Motor neuron (in vitro differentiated cells): ENCODE data around the gene MYO5A. TPM values are rescaled to one million over a fixed set of nuclear protein-coding genes. Genes with fewer than 3 reads are reported as not detected.
"Not testable (repeated sequence)": the region's sequence is repeated elsewhere in the genome, so short reads cannot be mapped to it uniquely, and the experiment has no call there.

Experiments
- ATAC-seq, 8 experiments: fragments of 200-7000 bp; cut with Tn5 transposase; replicated peaks in 6 of 8; 2 replicates each; pipeline ENCODE4 v1.8.0; 2021; ENCODE audit warnings: mild to moderate bottlenecking in 8 of 8, moderate library complexity in 8 of 8
- H3K27ac ChIP-seq, 2 donors: fragments of 250-450 bp; sonication (Bioruptor Pico); 2 replicates each; pipeline ENCODE4 v1.9.0; 2021; ENCODE audit warnings: antibody characterized with exemption in 2 of 2, mild to moderate bottlenecking in 2 of 2, moderate library complexity in 1 of 2
- H3K4me1 ChIP-seq, 2 donors: fragments of 250-450 bp; sonication (Bioruptor Pico); replicated peaks in 1 of 2; 2 replicates each; pipeline ENCODE4 v1.6.1; 2021; ENCODE audit warnings: antibody characterized with exemption in 2 of 2, mild to moderate bottlenecking in 2 of 2, moderate library complexity in 1 of 2
- H3K4me3 ChIP-seq, 5 donors: fragments of 250-450 bp; sonication (Bioruptor Pico); 2 replicates each; pipeline ENCODE4 v1.9.0; 2021; ENCODE audit warnings: antibody characterized with exemption in 5 of 5, mild to moderate bottlenecking in 5 of 5, moderate library complexity in 4 of 5
- WGBS, 10 experiments: fragments of 450-650 bp; shearing (Covaris generic); methylation state at CpG; one replicate each; pipeline ENCODE4 v1.0.0; 2022; 5-methylcytosine and 5-hydroxymethylcytosine counted together
- in situ Hi-C, 9 experiments: fragments of 400-800 bp; cut with MboI; loops; one replicate each; pipeline ENCODE4 v1.15.0; 2021; ENCODE audit warnings: low sequenced_read_pairs in 9 of 9, low pct_unique_long_range_greater_than_20kb in 2 of 9; ENCODE audit not compliant: unreplicated experiment in 9 of 9
- total RNA-seq, 8 experiments: library from RNA; unstranded; fragments of 300-600 nt; gene quantifications; 2 replicates each; pipeline versions ENCODE4 v1.2.3 to v1.2.4, GENCODE V29; 2022

The MYO5A gene
- 10 to 100 TPM in 7 of 8 experiments, 1 to 10 TPM in 1; 8.3 to 74.1 (median 39.8) TPM for total RNA-seq

- Histone ChIP-seq H3K4me3 (peak within 1 kb of the TSS; percentile 66 to 84 (median 80)), H3K27ac (peak within 1 kb of the TSS; percentile 86 to 92), H3K4me1 (peaks cover 2 to 8% of the 10 kb centered on the region in 2 donors)
- peak; percentile 88 to 91 (median 90) for ATAC-seq
- WGBS, 10 experiments, result 0 to 3% methylated on average over 6 of the region's 103 CpGs; no CpG with 5 or more reads in 8 of the 10 experiments
- in situ Hi-C loops, result loop anchor here in 1 of 9 experiments (25.0 kb wide), 1 partner anchor 141 kb away; no protein-coding TSS in a partner anchor
Observed at GRCh38 chr15:52528564-52529340, at the start of gene MYO5A. MYO5A (minus strand) TSS chr15:52528880; CDS start chr15:52528806, 74 bp downstream.

DNA sequence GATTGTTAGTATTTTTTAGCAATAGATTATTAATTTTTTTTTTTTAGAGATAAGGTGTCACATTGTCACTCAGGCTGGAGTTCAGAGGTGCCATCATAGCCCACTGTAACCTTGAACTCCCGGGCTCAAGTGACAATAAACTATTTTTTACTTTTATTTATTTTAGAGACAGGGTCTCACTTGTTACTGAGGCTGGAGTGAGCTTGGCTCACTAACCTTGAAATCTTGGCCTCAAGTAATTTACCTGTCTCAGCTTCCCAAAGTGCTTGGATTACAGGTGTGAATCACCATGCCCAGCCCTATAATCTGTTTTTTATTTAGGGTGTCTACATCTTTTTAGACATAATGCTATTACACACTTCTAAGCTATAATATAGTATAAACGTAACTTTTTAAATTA, 48.0 kb upstream of the MYO5A start:
- 14 to 100% (median 83%) methylated on average over 1 to 2 of the region's 2 CpGs; no CpG with 5 or more reads in 1 of the 10 experiments for WGBS, 10 experiments
- Histone ChIP-seq H3K27ac (no peak overlapping the region), H3K4me1 (no peaks in the 10 kb centered on the region), H3K4me3 (no peak overlapping the region)
- no peak for ATAC-seq
- in situ Hi-C loops, result no loop called here

GRCh38 chr15:52575573-52575972, 46.9 kb upstream of the MYO5A start:
- WGBS, 10 experiments, result 43 to 100% (median 81%) methylated on average over 2 to 7 of the region's 7 CpGs; no CpG with 5 or more reads in 1 of the 10 experiments
- H3K4me1 ChIP-seq, ATAC-seq, H3K27ac ChIP-seq, H3K4me3 ChIP-seq, in situ Hi-C loops: not testable (repeated sequence)

- WGBS, 10 experiments, result 80 to 100% (median 90%) methylated on average over 1 to 2 of the region's 2 CpGs; no CpG with 5 or more reads in 1 of the 10 experiments
- no peak overlapping the region for H3K4me3 ChIP-seq
- ATAC-seq, result no peak
- H3K4me1 ChIP-seq, result no peaks in the 10 kb centered on the region
- H3K27ac ChIP-seq, result no peak overlapping the region
- in situ Hi-C loops, result no loop called here
Observed at GRCh38 chr15:52575072-52575471, 46.4 kb upstream of the MYO5A start.

- in situ Hi-C loops, H3K27ac ChIP-seq, H3K4me1 ChIP-seq, ATAC-seq, H3K4me3 ChIP-seq: not testable (repeated sequence)
- WGBS, 10 experiments, result 80 to 100% (median 92%) methylated on average over 1 to 3 of the region's 3 CpGs; no CpG with 5 or more reads in 3 of the 10 experiments
Observed at GRCh38 chr15:52574623-52575022, 45.9 kb upstream of the MYO5A start.

GRCh38 chr15:52568601-52569585, 40.2 kb upstream of the MYO5A start, which contains the start of gene ARPP19:
ARPP19 (minus strand) TSS chr15:52569030; CDS start chr15:52568892, 138 bp downstream.
- 0 to 53% (median 21%) methylated on average over 2 to 38 of the region's 82 CpGs for WGBS, 10 experiments
- peak within 1 kb of the TSS; percentile 46 to 79 (median 66) for H3K4me3 ChIP-seq

GRCh38 chr15:52567871-52568600, 39.4 kb upstream of the MYO5A start:
- peaks cover 3 to 13% of the 10 kb centered on the region in 2 donors for H3K4me1 ChIP-seq
- peak in 3 of 8 experiments; percentile 1 to 10 (median 4) for ATAC-seq
- H3K4me3 ChIP-seq, result peak overlapping the region; percentile 46 to 79 (median 66)
- in situ Hi-C loops, result no loop called here
- peak overlapping the region; percentile 64 to 93 for H3K27ac ChIP-seq
- 0 to 7% (median 0%) methylated on average over 10 to 21 of the region's 25 CpGs; no CpG with 5 or more reads in 1 of the 10 experiments for WGBS, 10 experiments

More at GRCh38 chr15:52568601-52569585, 40.2 kb upstream of the MYO5A start, which contains the start of gene ARPP19:
- peaks cover 3 to 13% of the 10 kb centered on the region in 2 donors for H3K4me1 ChIP-seq
- H3K27ac ChIP-seq, result peak within 1 kb of the TSS; percentile 64 to 93
- peak; percentile 82 to 98 (median 95) for ATAC-seq
- in situ Hi-C loops, result no loop called here

DNA sequence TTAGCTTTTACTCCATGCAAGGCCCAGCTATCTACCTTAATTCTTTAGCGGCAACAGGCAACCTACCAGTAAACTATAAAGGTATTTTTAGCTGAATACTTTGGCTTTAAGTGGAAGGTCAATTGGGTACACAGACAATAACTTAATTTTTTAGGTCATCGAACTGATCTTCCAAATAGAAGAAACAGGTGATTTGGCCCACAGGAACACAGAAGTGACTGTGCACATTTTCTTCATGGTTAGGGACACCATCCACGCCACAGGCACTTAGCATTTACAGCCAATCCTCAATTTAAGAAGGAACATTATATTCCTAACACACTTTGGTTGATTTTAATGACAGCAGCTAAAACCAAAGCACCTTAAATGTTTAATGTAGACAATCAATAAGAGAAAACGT, 38.2 kb upstream of the MYO5A start:
- ATAC-seq, result no peak
- in situ Hi-C loops, result no loop called here
- Histone ChIP-seq H3K4me1 (peaks cover 3 to 13% of the 10 kb centered on the region in 2 donors), H3K27ac (no peak overlapping the region), H3K4me3 (peak overlapping the region in 4 of 5 donors; percentile 46 to 73 (median 62))
- 31 to 100% (median 63%) methylated on average over 1 to 4 of the region's 4 CpGs for WGBS, 10 experiments

DNA sequence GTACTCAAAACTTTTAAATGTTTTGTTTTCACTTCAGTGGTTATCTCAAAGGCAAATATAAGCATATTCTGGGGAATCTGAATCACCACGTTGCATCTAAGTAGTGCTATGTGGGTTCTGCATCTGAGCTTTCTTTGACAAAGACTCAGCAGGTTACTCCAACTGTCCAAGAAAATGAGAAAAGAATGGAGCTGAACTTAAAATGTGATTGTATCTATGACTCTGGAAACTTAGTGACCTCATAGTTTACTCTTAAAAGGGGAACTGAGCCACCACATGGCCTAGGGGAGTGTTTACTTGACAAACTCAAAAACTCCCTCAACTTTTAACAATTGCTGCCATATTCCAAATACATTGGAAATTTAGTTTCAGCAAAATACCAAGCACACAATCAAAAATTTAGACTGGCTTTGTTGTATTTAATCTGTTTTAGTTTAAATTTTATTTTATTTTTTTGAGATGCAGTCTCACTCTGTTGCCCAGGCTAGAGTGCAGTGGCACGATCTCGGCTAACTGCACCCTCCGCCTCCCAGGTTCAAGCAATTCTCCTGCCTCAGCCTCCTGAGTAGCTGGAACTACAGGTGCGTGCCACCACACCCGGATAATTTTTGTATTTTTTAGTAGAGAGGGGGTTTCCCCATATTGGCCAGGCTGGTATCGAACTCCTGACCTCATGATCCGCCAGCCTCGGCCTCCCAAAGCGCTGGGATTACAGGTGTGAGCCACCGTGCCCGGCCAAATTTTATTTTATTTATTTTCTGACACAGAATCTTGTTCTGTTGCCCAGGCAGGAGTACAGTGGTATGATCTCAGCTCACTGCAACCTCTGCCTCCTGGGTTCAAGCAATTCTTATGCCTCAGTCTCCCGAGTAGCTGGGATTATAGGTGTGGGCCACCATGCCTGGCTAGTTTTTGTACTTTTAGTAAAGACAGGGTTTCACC, 37.0 kb upstream of the MYO5A start:
- H3K27ac ChIP-seq, ATAC-seq, H3K4me3 ChIP-seq, in situ Hi-C loops: not testable (repeated sequence)
- H3K4me1 ChIP-seq, result peaks cover 3 to 13% of the 10 kb centered on the region in 2 donors
- 80 to 100% (median 92%) methylated on average over 1 to 11 of the region's 13 CpGs; no CpG with 5 or more reads in 1 of the 10 experiments for WGBS, 10 experiments

- ATAC-seq, result no peak
- Histone ChIP-seq H3K4me1 (peaks cover 0 to 10% of the 10 kb centered on the region in 2 donors), H3K27ac (no peak overlapping the region), H3K4me3 (no peak overlapping the region)
- in situ Hi-C loops, result no loop called here
- WGBS, 10 experiments, result 67 to 100% (median 94%) methylated on average over 1 to 4 of the region's 4 CpGs
Observed at GRCh38 chr15:52563501-52564060, 34.9 kb upstream of the MYO5A start.

GRCh38 chr15:52559575-52559974, 30.9 kb upstream of the MYO5A start:
- no peak overlapping the region for H3K4me3 ChIP-seq
- no peaks in the 10 kb centered on the region for H3K4me1 ChIP-seq
- in situ Hi-C loops, result no loop called here
- peak in 3 of 8 experiments; percentile 69 to 79 (median 75) for ATAC-seq
- WGBS, 10 experiments, result 20 to 100% (median 75%) methylated on average over 1 to 2 of the region's 2 CpGs; no CpG with 5 or more reads in 3 of the 10 experiments
- H3K27ac ChIP-seq, result no peak overlapping the region
